Colonic mucosa (tissue), 4 donors: Measurements from ENCODE around the gene DOK4. TPM values are rescaled to one million over a fixed set of nuclear protein-coding genes. Genes with fewer than 3 reads are reported as not detected.

Source experiments
- DNase-seq: peaks from one replicate; pipeline ENCODE4 v3.0.0-alpha.2; 2020
- H3K27ac ChIP-seq: fragments of 200-600 bp; one replicate; pipeline ENCODE4 v1.8.0; 2021
- H3K27me3 ChIP-seq: fragments of 200-600 bp; one replicate; pipeline ENCODE4 v1.8.0; 2021
- H3K36me3 ChIP-seq: fragments of 200-600 bp; one replicate; pipeline ENCODE4 v1.8.0; 2021
- H3K4me1 ChIP-seq: fragments of 200-600 bp; one replicate; pipeline ENCODE4 v1.8.0; 2021; ENCODE audit warnings: mild to moderate bottlenecking
- H3K4me3 ChIP-seq: fragments of 200-600 bp; one replicate; pipeline ENCODE4 v1.8.0; 2021
- H3K9ac ChIP-seq, 2 donors: one replicate each; pipeline ENCODE4 v1.7.0; 2013; ENCODE audit warnings: control low read depth in 2 of 2, low read depth in 2 of 2, low read length in 2 of 2
- H3K9me3 ChIP-seq: fragments of 200-600 bp; one replicate; pipeline ENCODE4 v1.8.0; 2021
- intact Hi-C: fragments of 100-400 bp; cut with DNase I; formaldehyde crosslinking; loops from one replicate; pipeline ENCODE4 v1.14.1; 2022
- total RNA-seq, 2 donors: library from RNA; stranded (reverse); fragmentation: NEBNext Ultra II Directional in 1 of 2; extraction: Animal tissue kit (Norgen Biotek cat#: 25700) in 1 of 2; gene quantifications; one replicate each; pipeline ENCODE4 v1.2.1, GENCODE V29; 2021
- TF ChIP-seq, protein P1 (sequence below): fragments of 200-600 bp; IDR thresholded peaks from one replicate; pipeline ENCODE4 v1.8.0; 2022; ENCODE audit warnings: antibody characterized with exemption, mild to moderate bottlenecking
- donor health status: healthy.
- donor health status: DM: no; HTN: no; CAD: no.
- donor health status: DM: no; HTN: no; CAD: no.

DOK4 gene
- total RNA-seq, 2 donors from 2014 or later, result 121 to 141 TPM

DNA sequence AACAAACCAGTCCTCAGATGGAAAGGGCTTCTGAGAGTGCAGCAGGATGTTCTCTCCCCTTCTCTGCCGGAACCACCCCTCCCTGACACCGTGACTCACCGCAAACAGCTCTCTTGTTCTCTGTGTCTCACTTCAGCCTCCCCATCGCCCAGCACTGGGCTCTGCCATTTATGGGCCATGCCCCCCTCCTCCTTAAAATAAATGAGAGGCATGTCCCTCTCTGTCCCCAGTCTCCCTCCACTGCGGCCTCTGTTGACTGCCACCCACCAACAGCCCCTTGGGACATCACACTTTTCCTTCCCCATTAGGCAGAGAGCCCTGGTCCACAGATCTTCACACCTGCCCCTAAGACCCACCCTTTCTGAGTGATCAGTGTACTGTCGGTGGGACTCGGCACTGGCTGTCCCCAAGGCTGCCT, 43.8 kb upstream of the DOK4 start:
- H3K9me3 ChIP-seq, result no peaks in the 10 kb centered on the region
- intact Hi-C loops, result no loop called here
- H3K9ac ChIP-seq, result no peak overlapping the region
- H3K4me3 ChIP-seq, result no peak overlapping the region
- H3K4me1 ChIP-seq, result peaks cover 8% of the 10 kb centered on the region
- H3K36me3 ChIP-seq, result no peaks in the 10 kb centered on the region
- TF ChIP-seq, protein P1, sequence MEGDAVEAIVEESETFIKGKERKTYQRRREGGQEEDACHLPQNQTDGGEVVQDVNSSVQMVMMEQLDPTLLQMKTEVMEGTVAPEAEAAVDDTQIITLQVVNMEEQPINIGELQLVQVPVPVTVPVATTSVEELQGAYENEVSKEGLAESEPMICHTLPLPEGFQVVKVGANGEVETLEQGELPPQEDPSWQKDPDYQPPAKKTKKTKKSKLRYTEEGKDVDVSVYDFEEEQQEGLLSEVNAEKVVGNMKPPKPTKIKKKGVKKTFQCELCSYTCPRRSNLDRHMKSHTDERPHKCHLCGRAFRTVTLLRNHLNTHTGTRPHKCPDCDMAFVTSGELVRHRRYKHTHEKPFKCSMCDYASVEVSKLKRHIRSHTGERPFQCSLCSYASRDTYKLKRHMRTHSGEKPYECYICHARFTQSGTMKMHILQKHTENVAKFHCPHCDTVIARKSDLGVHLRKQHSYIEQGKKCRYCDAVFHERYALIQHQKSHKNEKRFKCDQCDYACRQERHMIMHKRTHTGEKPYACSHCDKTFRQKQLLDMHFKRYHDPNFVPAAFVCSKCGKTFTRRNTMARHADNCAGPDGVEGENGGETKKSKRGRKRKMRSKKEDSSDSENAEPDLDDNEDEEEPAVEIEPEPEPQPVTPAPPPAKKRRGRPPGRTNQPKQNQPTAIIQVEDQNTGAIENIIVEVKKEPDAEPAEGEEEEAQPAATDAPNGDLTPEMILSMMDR, result no peak
- no peak overlapping the region for H3K27ac ChIP-seq
- peak; percentile 49 for DNase-seq
- no peaks in the 10 kb centered on the region for H3K27me3 ChIP-seq

DNA sequence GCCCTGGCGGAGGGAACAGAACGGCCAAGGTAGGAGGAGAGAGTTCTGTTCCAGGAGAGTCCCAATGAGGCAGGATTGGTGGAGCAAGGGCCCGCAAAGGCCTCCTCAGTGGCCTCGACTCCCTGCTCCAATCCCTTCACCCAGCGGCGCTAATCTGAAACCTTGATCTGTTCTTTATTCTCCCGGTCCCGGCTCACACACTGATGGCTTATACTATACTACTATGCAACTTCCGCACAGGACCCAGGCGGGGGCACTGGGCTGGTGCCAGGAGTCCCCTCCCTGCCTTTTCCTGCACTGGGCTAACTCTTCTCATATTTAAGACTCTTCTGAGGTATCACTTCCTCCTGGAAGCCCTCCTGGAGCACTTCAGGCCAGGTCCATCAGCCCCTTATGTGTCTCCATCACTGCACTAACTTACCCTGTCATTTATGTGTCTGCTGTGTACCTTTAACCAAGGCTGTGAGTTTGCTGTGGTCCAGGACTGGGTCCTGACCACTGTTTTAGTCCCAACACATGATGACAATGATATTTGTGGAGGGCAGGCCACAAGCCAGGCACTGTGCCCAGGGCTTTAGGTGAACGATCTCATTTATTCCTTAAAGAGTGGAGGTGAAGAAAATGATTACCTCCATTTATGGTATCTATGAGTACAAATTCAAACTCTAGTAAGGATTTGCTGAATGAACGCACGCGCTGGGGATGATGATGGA, 43.3 kb upstream of the DOK4 start:
- H3K4me1 ChIP-seq, result peaks cover 8% of the 10 kb centered on the region
- TF ChIP-seq, protein P1, result no peak
- peak overlapping the region; percentile 19 for H3K4me3 ChIP-seq
- DNase-seq, result no peak
- H3K27ac ChIP-seq, result peak overlapping the region; percentile 6
- H3K9me3 ChIP-seq, result no peaks in the 10 kb centered on the region
- intact Hi-C loops, result no loop called here
- no peaks in the 10 kb centered on the region for H3K36me3 ChIP-seq
- H3K9ac ChIP-seq, result no peak overlapping the region
- H3K27me3 ChIP-seq, result no peaks in the 10 kb centered on the region

DNA sequence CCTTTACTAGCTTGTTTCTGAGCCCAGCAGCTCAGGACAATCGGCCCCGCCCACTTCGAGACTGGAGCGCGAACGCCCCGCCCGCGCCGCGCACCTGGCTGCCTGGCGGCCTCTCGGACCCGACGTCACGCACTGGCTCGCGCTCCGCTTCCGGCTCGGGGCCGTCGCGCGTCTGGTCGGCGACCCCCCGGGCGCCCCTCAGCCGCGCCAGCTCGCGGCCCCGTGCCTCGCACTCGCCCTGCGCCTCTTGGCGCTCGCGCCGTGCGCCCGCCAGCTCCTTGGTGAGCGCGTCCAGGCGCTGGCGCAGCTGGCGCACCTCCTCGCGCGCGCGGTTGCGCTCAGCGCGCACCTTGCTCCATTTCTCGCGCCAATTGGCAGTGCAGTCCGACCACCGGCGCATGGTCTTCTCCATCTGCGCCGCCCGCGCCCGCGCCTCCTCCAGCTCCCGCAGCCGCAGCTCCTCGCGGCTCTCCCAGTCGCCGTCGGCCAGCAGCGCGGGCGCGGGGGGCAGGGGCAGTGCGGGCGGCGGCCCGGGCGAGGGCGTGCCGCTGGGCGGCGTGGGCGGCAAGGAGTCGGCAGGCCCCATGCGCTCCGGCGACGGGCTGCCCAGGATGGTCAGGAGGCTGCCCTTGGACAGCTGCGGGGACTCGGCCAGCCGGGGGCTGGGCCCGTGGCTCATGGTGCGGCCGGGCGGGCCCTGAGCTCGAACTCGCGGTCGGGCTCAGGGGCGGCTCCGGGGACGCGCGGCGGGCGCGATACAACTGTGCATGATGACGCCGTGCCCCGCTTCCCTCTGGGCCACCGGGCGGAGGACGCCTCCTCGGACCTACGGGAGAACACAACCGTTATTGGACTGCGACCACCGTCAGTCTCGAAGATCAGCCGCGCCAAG, 42.5 kb upstream of the DOK4 start:
- TF ChIP-seq, protein P1, result no peak

DNA sequence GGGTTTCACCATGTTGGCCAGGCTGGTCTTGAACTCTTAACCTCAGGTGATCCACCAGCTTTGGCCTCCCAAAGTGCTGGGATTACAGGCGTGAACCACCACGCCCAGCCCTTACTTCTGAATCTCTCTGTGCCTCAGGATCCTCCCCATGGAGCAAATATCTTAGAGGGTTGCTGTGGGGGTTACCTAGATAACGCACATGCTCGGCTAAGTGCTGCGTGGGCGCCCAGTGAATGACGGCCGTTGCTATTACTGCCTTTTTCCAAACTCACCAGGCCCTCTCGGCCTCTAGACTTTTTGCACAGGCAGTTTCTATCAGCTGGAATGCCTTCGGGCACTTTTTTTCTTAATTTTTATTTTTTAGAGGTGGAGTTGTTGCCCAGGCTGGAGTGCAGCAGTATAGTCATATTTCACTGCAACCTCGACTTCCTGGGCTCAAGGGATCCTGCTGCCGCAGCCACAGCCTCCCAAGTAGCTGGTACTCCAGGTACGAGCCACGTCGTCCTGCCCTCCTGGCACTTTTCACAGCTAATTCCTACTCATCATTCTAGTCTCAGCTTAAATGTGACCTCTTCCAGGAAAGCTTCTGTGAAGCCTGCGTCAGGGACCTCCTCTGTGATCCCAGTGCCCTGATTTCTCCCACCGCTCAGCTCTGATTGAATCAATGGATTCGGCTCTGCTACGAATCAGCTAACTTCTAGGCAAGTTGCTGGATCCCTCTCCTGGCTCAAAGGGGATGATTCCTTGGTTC, 41.5 kb upstream of the DOK4 start:
- intact Hi-C loops, result no loop called here

More for the DNA sequence above, 42.5 kb upstream of the DOK4 start:
- no peaks in the 10 kb centered on the region for H3K36me3 ChIP-seq
- peak; percentile 85 for DNase-seq
- peaks cover 8% of the 10 kb centered on the region for H3K4me1 ChIP-seq
- intact Hi-C loops, result no loop called here
- H3K4me3 ChIP-seq, result peak overlapping the region; percentile 19
- no peak overlapping the region for H3K9ac ChIP-seq
- no peak overlapping the region for H3K27ac ChIP-seq
- H3K27me3 ChIP-seq, result no peaks in the 10 kb centered on the region
- H3K9me3 ChIP-seq, result no peaks in the 10 kb centered on the region

More for the DNA sequence above, 41.5 kb upstream of the DOK4 start:
- Histone ChIP-seq H3K36me3 (no peaks in the 10 kb centered on the region), H3K4me1 (peaks cover 8% of the 10 kb centered on the region), H3K27ac (no peak overlapping the region), H3K9me3 (no peaks in the 10 kb centered on the region), H3K9ac (no peak overlapping the region), H3K27me3 (no peaks in the 10 kb centered on the region), H3K4me3 (no peak overlapping the region)
- no peak for DNase-seq
- TF ChIP-seq, protein P1, result no peak
